GM21528 (cell line): ENCODE results near the gene WDR36.

Experiments
- ATAC-seq: cut with Tn5 transposase; IDR thresholded peaks from one replicate; pipeline ENCODE4 v1.9.1; 2021; ENCODE audit warnings: mild to moderate bottlenecking, moderate library complexity; ENCODE audit not compliant: unreplicated experiment, low FRiP score

WDR36 gene

GRCh38 chr5:111092062-111092853 is at the start of gene WDR36:
WDR36 (plus strand) TSS chr5:111092348; CDS start chr5:111092457, 109 bp downstream.
- ATAC-seq, result peak; percentile 97

- no peak for ATAC-seq
Measured at GRCh38 chr5:111043712-111044506, 48.2 kb upstream of the WDR36 start.

GRCh38 chr5:111058064-111058463 is 34.1 kb upstream of the WDR36 start:
- no peak for ATAC-seq

GRCh38 chr5:111060169-111060568 is 32.0 kb upstream of the WDR36 start:
- ATAC-seq, result no peak

- ATAC-seq, result no peak
Measured at GRCh38 chr5:111061618-111062017, 30.5 kb upstream of the WDR36 start.

GRCh38 chr5:111063709-111064322 is 28.3 kb upstream of the WDR36 start:
- ATAC-seq, result peak; percentile 60

- no peak for ATAC-seq
Measured at GRCh38 chr5:111066261-111066938, 25.7 kb upstream of the WDR36 start.

GRCh38 chr5:111068213-111068612 is 23.9 kb upstream of the WDR36 start:
- no peak for ATAC-seq

GRCh38 chr5:111069839-111070238 is 22.3 kb upstream of the WDR36 start:
- ATAC-seq, result no peak

- ATAC-seq, result no peak
Measured at GRCh38 chr5:111070272-111071134, 21.6 kb upstream of the WDR36 start.

GRCh38 chr5:111071413-111071812 is 20.7 kb upstream of the WDR36 start, which contains the start of gene TSLP:
TSLP (plus strand) TSS chr5:111071713; CDS start chr5:111071891, 178 bp downstream.
- no peak for ATAC-seq

GRCh38 chr5:111072949-111073682 is 19.0 kb upstream of the WDR36 start:
- ATAC-seq, result peak; percentile 87

GRCh38 chr5:111074244-111074643 is 17.9 kb upstream of the WDR36 start:
- no peak for ATAC-seq

GRCh38 chr5:111075520-111075919 is 16.6 kb upstream of the WDR36 start:
- ATAC-seq, result no peak

- no peak for ATAC-seq
Measured at GRCh38 chr5:111076091-111076490, 16.1 kb upstream of the WDR36 start.

GRCh38 chr5:111077678-111078077 is 14.5 kb upstream of the WDR36 start:
- ATAC-seq, result no peak

- ATAC-seq, result no peak
Measured at GRCh38 chr5:111079846-111080245, 12.3 kb upstream of the WDR36 start.

- no peak for ATAC-seq
Measured at GRCh38 chr5:111083323-111083722, 8.8 kb upstream of the WDR36 start.

- ATAC-seq, result no peak
Measured at GRCh38 chr5:111095982-111096381, 3.8 kb downstream of the WDR36 start.
